HCT116 (cell line): Measurements from ENCODE around the gene RABGAP1. TPM values are rescaled to one million over a fixed set of nuclear protein-coding genes. Genes with fewer than 3 reads are reported as not detected.

Experiments used
- ATAC-seq: fragments of 200-7000 bp; cut with Tn5 transposase; 2 replicates; pipeline ENCODE4 v1.9.1; 2020; ENCODE audit warnings: mild to moderate bottlenecking, moderate library complexity
- BruUV-seq: library from RNA; stranded (reverse); fragments of 400-500 nt; replicated peaks from 2 replicates; lab custom pipeline; 2021; lab: Mats Ljungman, UMichigan
- CTCF ChIA-PET: fragments of 300-600 bp; sonication (Branson Sonifier 250); formaldehyde crosslinking; loops from one replicate; lab custom pipeline; 2021; ENCODE audit warnings: antibody characterized with exemption; lab: Charles Lee
- POLR2A ChIA-PET: fragments of 300-600, 350-600 bp; sonication (Branson Sonifier 250); formaldehyde crosslinking; loops from one replicate; lab custom pipeline; 2021; ENCODE audit warnings: antibody characterized with exemption; lab: Charles Lee
- RAD21 ChIA-PET, 2 experiments: fragments of 300-600 bp; sonication (Branson Sonifier 250); formaldehyde crosslinking; loops; one replicate each; lab custom pipeline; 2023; ENCODE audit warnings: low total read pairs in 2 of 2; ENCODE audit not compliant: uncharacterized antibody in 2 of 2, unreplicated experiment in 2 of 2, low non-redundant PET in 1 of 2; lab: Charles Lee
- DNase-seq: peaks from one replicate; pipeline ENCODE4 v3.0.0-alpha.2; 2010; ENCODE audit warnings: low read depth, low spot score
- H2AFZ ChIP-seq: fragments of 200-600 bp; shearing (Covaris generic), sonication (generic); 2 replicates; pipeline ENCODE4 v1.6.1; 2017; ENCODE audit warnings: low read depth, mixed run types, mixed read lengths, antibody characterized with exemption, low read length; ENCODE audit not compliant: poor library complexity, severe bottlenecking
- H3K27ac ChIP-seq: 2 replicates; pipeline ENCODE4 v1.5.1; 2012; ENCODE audit warnings: low read depth, low read length
- H3K27me3 ChIP-seq: fragments of 200-600 bp; sonication (generic); 2 replicates; pipeline ENCODE4 v1.6.1; 2016; ENCODE audit warnings: mixed run types, low read length, mixed read lengths; ENCODE audit not compliant: insufficient read depth
- H3K36me3 ChIP-seq, 2 experiments: fragments of 200-500 bp in 1 of 2; fragments of 200-600 bp in 1 of 2; sonication (Bioruptor generic) in 1 of 2; sonication (generic) in 1 of 2; 2 replicates each; pipeline versions ENCODE4 v1.5.1 to v1.6.1; 2014 to 2016; ENCODE audit warnings: low read length in 2 of 2, inconsistent platforms in 1 of 2, mixed read lengths in 1 of 2, mixed run types in 1 of 2; ENCODE audit not compliant: insufficient read depth in 2 of 2, control insufficient read depth in 1 of 2
- H3K4me1 ChIP-seq, 2 experiments: fragments of 200-600 bp in 1 of 2; sonication (generic) in 1 of 2; 2 replicates each; pipeline versions ENCODE4 v1.5.1 to v1.6.1; 2012 to 2017; ENCODE audit warnings: low read length in 2 of 2, inconsistent platforms in 1 of 2, mild to moderate bottlenecking in 1 of 2, mixed read lengths in 1 of 2, mixed run types in 1 of 2, moderate library complexity in 1 of 2; ENCODE audit not compliant: insufficient read depth in 2 of 2, control insufficient read depth in 1 of 2
- H3K4me2 ChIP-seq: fragments of 200-600 bp; sonication (generic); 2 replicates; pipeline ENCODE4 v1.6.1; 2017; ENCODE audit warnings: mixed run types, low read length, mixed read lengths
- H3K4me3 ChIP-seq, 2 experiments: fragments of 200-600 bp in 1 of 2; sonication (generic) in 1 of 2; replicated peaks in 1 of 2; 2 replicates each; pipeline ENCODE4 v1.5.1; 2011 to 2016; ENCODE audit warnings: low read length in 2 of 2, control low read depth in 1 of 2, low read depth in 1 of 2, mild to moderate bottlenecking in 1 of 2, mixed read lengths in 1 of 2, mixed run types in 1 of 2
- H3K79me2 ChIP-seq: fragments of 200-600 bp; sonication (generic); 2 replicates; pipeline ENCODE4 v1.6.1; 2017; ENCODE audit warnings: mild to moderate bottlenecking, mixed run types, low read length, moderate library complexity, mixed read lengths; ENCODE audit not compliant: insufficient read depth
- H3K9ac ChIP-seq: fragments of 200-600 bp; sonication (generic); 2 replicates; pipeline ENCODE4 v1.6.1; 2016; ENCODE audit warnings: low read length, mixed read lengths
- H3K9me2 ChIP-seq: fragments of 200-600 bp; sonication (generic), shearing (Covaris generic); 2 replicates; pipeline ENCODE4 v1.6.1; 2017; ENCODE audit warnings: mixed run types, mild to moderate bottlenecking, moderate library complexity; ENCODE audit not compliant: insufficient read depth
- H3K9me3 ChIP-seq, 2 experiments: fragments of 200-500 bp in 1 of 2; fragments of 200-600 bp in 1 of 2; sonication (Bioruptor generic) in 1 of 2; sonication (generic) in 1 of 2; 2 replicates each; pipeline ENCODE4 v1.6.1; 2014 to 2017; ENCODE audit warnings: low read length in 2 of 2, mixed read lengths in 2 of 2, inconsistent platforms in 1 of 2, low read depth in 1 of 2, mild to moderate bottlenecking in 1 of 2, mixed run types in 1 of 2, moderate library complexity in 1 of 2; ENCODE audit not compliant: control insufficient read depth in 1 of 2, insufficient read depth in 1 of 2
- H4K20me1 ChIP-seq: fragments of 200-600 bp; sonication (generic), shearing (Covaris generic); 2 replicates; pipeline ENCODE4 v1.6.1; 2017; ENCODE audit warnings: mixed run types, mild to moderate bottlenecking, moderate library complexity; ENCODE audit not compliant: insufficient read depth
- CBX3 ChIP-seq: IDR thresholded peaks from 2 replicates; pipeline ENCODE4 v1.6.1; 2012; ENCODE audit warnings: low read depth
- CEBPB ChIP-seq: IDR thresholded peaks from 2 replicates; pipeline ENCODE4 v1.6.1; 2012; ENCODE audit warnings: low read depth
- EGR1 ChIP-seq: IDR thresholded peaks from 2 replicates; pipeline ENCODE4 v1.6.1; 2012; ENCODE audit warnings: low read depth
- EZH2 ChIP-seq: fragments of 200-600 bp; sonication (generic); IDR thresholded peaks from 2 replicates; pipeline ENCODE4 v1.6.1; 2017; ENCODE audit warnings: antibody characterized with exemption, mixed run types
- EZH2phosphoT487 ChIP-seq: fragments of 200-600 bp; IDR thresholded peaks from 2 replicates; pipeline ENCODE4 v1.6.1; 2018; ENCODE audit warnings: antibody characterized with exemption, borderline replicate concordance
- FOSL1 ChIP-seq: IDR thresholded peaks from 2 replicates; pipeline ENCODE4 v1.6.1; 2012; ENCODE audit warnings: low read depth
- POLR2AphosphoS5 ChIP-seq: IDR thresholded peaks from 2 replicates; pipeline ENCODE4 v1.6.1; 2011; ENCODE audit warnings: mild to moderate bottlenecking, low read depth, low read length, moderate library complexity
- RAD21 ChIP-seq: IDR thresholded peaks from 2 replicates; pipeline ENCODE4 v1.6.1; 2012; ENCODE audit warnings: low read depth, mild to moderate bottlenecking
- SIN3A ChIP-seq: IDR thresholded peaks from 2 replicates; pipeline ENCODE4 v1.6.1; 2012; ENCODE audit warnings: low read depth
- SP1 ChIP-seq: IDR thresholded peaks from 2 replicates; pipeline ENCODE4 v1.6.1; 2012; ENCODE audit warnings: low read depth
- ZFX ChIP-seq: fragments of 450-650 bp; IDR thresholded peaks from 2 replicates; pipeline ENCODE4 v1.6.1; 2017
- ZNF274 ChIP-seq: fragments of 200-500 bp; sonication (Bioruptor generic); IDR thresholded peaks from 2 replicates; pipeline ENCODE4 v1.6.1; 2014; ENCODE audit warnings: mild to moderate bottlenecking, low read depth, low read length, inconsistent platforms
- intact Hi-C: fragments of 100-400 bp; cut with micrococcal nuclease; formaldehyde crosslinking; loops from 2 replicates; pipeline ENCODE4 v1.10.0; 2022
- total RNA-seq: library from RNA; stranded (reverse); gene quantifications from one replicate; pipeline ENCODE4 v1.2.1, GENCODE V29; 2021; ENCODE audit not compliant: unreplicated experiment
- TF ChIP-seq, protein P1 (sequence below): IDR thresholded peaks from 2 replicates; pipeline ENCODE4 v1.6.1; 2012
- TF ChIP-seq, protein P2 (sequence below): IDR thresholded peaks from 2 replicates; pipeline ENCODE4 v1.6.1; 2012

The RABGAP1 gene
- total RNA-seq, 1 experiment from 2014 or later, result 29.7 TPM

DNA sequence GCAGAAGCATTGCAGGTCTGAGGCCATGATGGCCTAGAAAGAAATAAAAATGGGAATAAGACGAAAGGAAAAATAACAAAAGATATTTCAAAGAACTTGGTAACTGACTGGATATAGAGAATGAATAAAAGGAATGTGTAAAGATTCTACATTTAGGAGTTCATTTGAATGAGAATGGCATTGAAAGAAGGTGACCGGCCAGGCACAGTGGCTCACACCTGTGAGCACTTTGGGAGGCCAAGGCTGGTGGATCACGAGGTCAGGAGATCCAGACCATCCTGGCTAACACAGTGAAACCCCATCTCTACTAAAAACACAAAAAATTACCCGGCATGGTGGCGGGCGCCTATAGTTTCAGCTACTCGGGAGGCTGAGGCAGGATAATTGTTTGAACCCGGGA is 18.1 kb upstream of the RABGAP1 start:
- Histone ChIP-seq H3K4me2 (no peak overlapping the region), H3K27me3 (no peaks in the 10 kb centered on the region), H3K4me1 (no peaks in the 10 kb centered on the region), H3K4me3 (no peak overlapping the region), H3K27ac (no peak overlapping the region), H3K9me2 (no peaks in the 10 kb centered on the region), H3K36me3 (peaks cover 4 to 8% of the 10 kb centered on the region in 2 experiments; a peak in 1 of 4 replicates), H3K9me3 (no peaks in the 10 kb centered on the region), H3K79me2 (peaks cover 55% of the 10 kb centered on the region), H3K9ac (no peak overlapping the region), H4K20me1 (0 out of 2 replicates have a peak, but pooled peaks cover 5% of the 10 kb centered on the region), H2AFZ (no peak overlapping the region)
- ChIA-PET CTCF (no interaction called here), RAD21 (no interaction called here), POLR2A (no interaction called here)
- ATAC-seq (no peak), DNase-seq (no peak)
- intact Hi-C loops, result no loop called here
- TF ChIP-seq, protein P1, sequence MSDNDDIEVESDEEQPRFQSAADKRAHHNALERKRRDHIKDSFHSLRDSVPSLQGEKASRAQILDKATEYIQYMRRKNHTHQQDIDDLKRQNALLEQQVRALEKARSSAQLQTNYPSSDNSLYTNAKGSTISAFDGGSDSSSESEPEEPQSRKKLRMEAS, result no peak
- TF ChIP-seq EGR1 (no peak), CEBPB (no peak), CBX3 (no peak), EZH2phosphoT487 (no peak), ZNF274 (no peak), FOSL1 (no peak), SP1 (no peak), EZH2 (no peak), ZFX (no peak), RAD21 (no peak), SIN3A (no peak), POLR2AphosphoS5 (no peak)
- TF ChIP-seq, protein P2, sequence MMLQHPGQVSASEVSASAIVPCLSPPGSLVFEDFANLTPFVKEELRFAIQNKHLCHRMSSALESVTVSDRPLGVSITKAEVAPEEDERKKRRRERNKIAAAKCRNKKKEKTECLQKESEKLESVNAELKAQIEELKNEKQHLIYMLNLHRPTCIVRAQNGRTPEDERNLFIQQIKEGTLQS, result no peak
- no TSS peak for BruUV-seq
